Heart left ventricle (tissue), 16 donors: Measurements from ENCODE around the gene MRPS24. TPM values are rescaled to one million over a fixed set of nuclear protein-coding genes. Genes with fewer than 3 reads are reported as not detected.
A peak's percentile ranks its signal among the peaks of the same experiment; 100 is the strongest.
"Not testable (repeated sequence)": the region's sequence is repeated elsewhere in the genome, so short reads cannot be mapped to it uniquely, and the experiment has no call there.

Experiments used
- ATAC-seq, 4 donors: fragments of 200-7000 bp; cut with Tn5 transposase; one replicate each; pipeline ENCODE4 v1.9.1; 2020 to 2022; ENCODE audit warnings: moderate library complexity in 4 of 4, mild to moderate bottlenecking in 3 of 4, moderate number of reproducible peaks in 1 of 4
- DNase-seq, 5 donors: peaks; one replicate each; pipeline ENCODE4 v3.0.0-alpha.2; 2020
- H3K27ac ChIP-seq, 12 donors: fragments of 200-600 bp; sonication (generic) in 4 of 12; one replicate each; pipeline versions ENCODE4 v1.5.0 to v1.8.0; 2016 to 2022; ENCODE audit warnings: mild to moderate bottlenecking in 2 of 12
- H3K27me3 ChIP-seq, 9 donors: fragments of 200-600 bp; sonication (generic) in 2 of 9; one replicate each; pipeline versions ENCODE4 v1.5.1 to v1.8.0; 2016 to 2022; ENCODE audit warnings: mild to moderate bottlenecking in 3 of 9
- H3K36me3 ChIP-seq, 9 donors: fragments of 200-600 bp; sonication (generic) in 2 of 9; one replicate each; pipeline versions ENCODE4 v1.5.0 to v1.8.0; 2018 to 2022; ENCODE audit warnings: mild to moderate bottlenecking in 2 of 9
- H3K4me1 ChIP-seq, 12 donors: fragments of 200-600 bp; sonication (generic) in 4 of 12; one replicate each; pipeline versions ENCODE4 v1.5.0 to v1.8.0; 2016 to 2022; ENCODE audit warnings: mild to moderate bottlenecking in 3 of 12
- H3K4me3 ChIP-seq, 12 donors: fragments of 200-600 bp; sonication (generic) in 4 of 12; one replicate each; pipeline versions ENCODE4 v1.5.0 to v1.8.0; 2017 to 2022; ENCODE audit warnings: mild to moderate bottlenecking in 9 of 12, moderate library complexity in 4 of 12
- H3K9me3 ChIP-seq, 12 donors: fragments of 200-600 bp; sonication (generic) in 4 of 12; one replicate each; pipeline versions ENCODE4 v1.5.0 to v1.8.0; 2016 to 2022; ENCODE audit warnings: mild to moderate bottlenecking in 1 of 12
- POLR2A ChIP-seq, 2 donors: fragments of 450-650 bp; IDR thresholded peaks; one replicate each; pipeline ENCODE4 v1.6.1; 2017; ENCODE audit warnings: antibody characterized with exemption in 2 of 2, mild to moderate bottlenecking in 2 of 2, moderate library complexity in 2 of 2
- WGBS, 4 donors: extraction: QIAGEN DNeasy Blood & Tissue Kit in 2 of 4; methylation state at CpG; one replicate each; pipeline versions ENCODE4 v1.1.5 to v1.1.7; 2013 to 2018; 5-methylcytosine and 5-hydroxymethylcytosine counted together
- intact Hi-C, 10 donors: fragments of 100-400 bp; cut with DNase I; formaldehyde crosslinking; loops; one replicate each; pipeline versions ENCODE4 v1.11.1 to v1.14.2; 2022
- polyA plus RNA-seq, 2 donors: library from polyadenylated mRNA; stranded (reverse); fragments of 200-250 nt; gene quantifications; one replicate each; pipeline ENCODE4 v1.2.3, GENCODE V29; 2013
- total RNA-seq, 9 donors: library from RNA; depleted of rRNA in 2 of 9; stranded (reverse); fragments of >200 nt in 2 of 9; fragmentation: NEBNext Ultra II Directional in 3 of 9; extraction: Animal tissue kit (Norgen Biotek cat#: 25700) in 3 of 9; gene quantifications; one replicate each; pipeline versions ENCODE4 v1.1.0 to v1.2.4, GENCODE V29; 2016 to 2023
- TF ChIP-seq, protein P1 (sequence below), 12 donors: fragments of 200-600 bp; sonication (generic) in 4 of 12; IDR thresholded peaks; one replicate each; pipeline versions ENCODE4 v1.5.0 to v1.8.0; 2018 to 2022; ENCODE audit warnings: antibody characterized with exemption in 12 of 12, mild to moderate bottlenecking in 5 of 12
- donor health status: ischemic (EF 13 %, LVEDD 7.1; RV severe dilation, severe dysfunction).
- donor health status: healthy with polysubstance abuse.
- donor health status: DM: no; HTN: yes; CAD: no.
- donor health status: DM: no; HTN: no; CAD: no.
- donor health status: ischemic (EF 25% LVEDD 6.9; RV normal size, moderate dysfunction).
- donor health status: ischemic (EF 25% LVEDD 5.7; RV mildly dilated, moderate dysfunction).
- donor health status: healthy.
- donor health status: DM: yes; HTN: yes; CAD: no.
- donor health status: ischemic (EF 35%, LVEDD 5.7; RV mildly dilated, moderate dysfunction).
- donor health status: nonischemic (EF 11% LVEDD 7.7; RV severe dilation, severe dysfunction).
- donor health status: DM: yes; HTN: yes; CAD: no.
- donor health status: PGD.
- donor health status: ischemic (EF 29% LVEDD 5.4; RV normal size, mild dysfunction).
- donor health status: nonischemic (EF 23%, LVEDD 6.1; RV moderate dilation, normal function).

Gene MRPS24
- total and polyA plus RNA-seq, 11 donors = 118 to 284 (median 159) TPM

GRCh38 chr7:43904533-43905208, 35.4 kb upstream of the MRPS24 start:
- no peaks in the 10 kb centered on the region for H3K27me3 ChIP-seq
- intact Hi-C loops = loop anchor here in 1 of 10 donors (5.0 kb wide), 1 partner anchor 32 kb away; no protein-coding TSS in a partner anchor
- H3K36me3 ChIP-seq = peaks cover 0 to 3% (median 0%) of the 10 kb centered on the region in 9 donors
- no peaks in the 10 kb centered on the region for H3K9me3 ChIP-seq
- peak overlapping the region in 9 of 12 donors; percentile 80 to 95 (median 90) for H3K27ac ChIP-seq
- peaks cover 0 to 49% (median 31%) of the 10 kb centered on the region in 12 donors for H3K4me1 ChIP-seq
- WGBS, 4 donors = 93 to 95% (median 94%) methylated on average over 5 of the region's 5 CpGs
- H3K4me3 ChIP-seq = peak overlapping the region in 10 of 12 donors; percentile 67 to 95 (median 78)
- TF ChIP-seq POLR2A (IDR thresholded peaks at IDR 0.05) = no peak
- TF ChIP-seq, protein P1, sequence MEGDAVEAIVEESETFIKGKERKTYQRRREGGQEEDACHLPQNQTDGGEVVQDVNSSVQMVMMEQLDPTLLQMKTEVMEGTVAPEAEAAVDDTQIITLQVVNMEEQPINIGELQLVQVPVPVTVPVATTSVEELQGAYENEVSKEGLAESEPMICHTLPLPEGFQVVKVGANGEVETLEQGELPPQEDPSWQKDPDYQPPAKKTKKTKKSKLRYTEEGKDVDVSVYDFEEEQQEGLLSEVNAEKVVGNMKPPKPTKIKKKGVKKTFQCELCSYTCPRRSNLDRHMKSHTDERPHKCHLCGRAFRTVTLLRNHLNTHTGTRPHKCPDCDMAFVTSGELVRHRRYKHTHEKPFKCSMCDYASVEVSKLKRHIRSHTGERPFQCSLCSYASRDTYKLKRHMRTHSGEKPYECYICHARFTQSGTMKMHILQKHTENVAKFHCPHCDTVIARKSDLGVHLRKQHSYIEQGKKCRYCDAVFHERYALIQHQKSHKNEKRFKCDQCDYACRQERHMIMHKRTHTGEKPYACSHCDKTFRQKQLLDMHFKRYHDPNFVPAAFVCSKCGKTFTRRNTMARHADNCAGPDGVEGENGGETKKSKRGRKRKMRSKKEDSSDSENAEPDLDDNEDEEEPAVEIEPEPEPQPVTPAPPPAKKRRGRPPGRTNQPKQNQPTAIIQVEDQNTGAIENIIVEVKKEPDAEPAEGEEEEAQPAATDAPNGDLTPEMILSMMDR (IDR thresholded peaks at IDR 0.05) = no peak
- DNase-seq = no peak
- ATAC-seq = no peak

DNA sequence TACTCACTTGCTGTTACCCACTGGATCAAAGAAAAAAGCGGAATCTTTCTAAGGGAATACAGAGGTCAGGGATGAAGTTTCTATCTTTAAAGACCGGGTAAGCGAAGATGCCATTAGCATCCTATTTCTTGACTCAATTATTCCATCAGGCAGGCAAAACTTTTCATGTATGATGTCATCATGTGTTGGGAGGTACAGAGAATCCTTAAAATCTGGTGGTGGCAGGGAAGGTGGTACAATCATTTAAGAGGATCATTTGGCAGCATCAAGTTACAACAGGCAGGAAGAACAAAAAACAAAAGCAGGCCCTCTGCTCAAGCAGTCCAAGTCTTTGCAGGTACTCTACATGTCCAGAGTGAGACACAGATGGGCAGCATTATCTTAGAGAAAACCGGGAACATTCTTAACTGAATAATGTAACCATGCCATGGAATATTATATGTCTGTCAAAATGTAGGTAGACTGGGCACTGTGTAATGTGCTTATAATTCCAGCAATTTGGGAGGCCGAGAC, 33.3 kb upstream of the MRPS24 start:
- ATAC-seq (no peak), DNase-seq (no peak)
- peaks cover 0 to 56% (median 31%) of the 10 kb centered on the region in 12 donors for H3K4me1 ChIP-seq
- intact Hi-C loops = no loop called here
- 91 to 98% (median 93%) methylated on average over 5 of the region's 5 CpGs for WGBS, 4 donors
- H3K9me3 ChIP-seq = no peaks in the 10 kb centered on the region
- H3K27ac ChIP-seq = no peak overlapping the region
- no peak for TF ChIP-seq POLR2A (IDR thresholded peaks at IDR 0.05)
- TF ChIP-seq, protein P1 (IDR thresholded peaks at IDR 0.05) = no peak
- no peak overlapping the region for H3K4me3 ChIP-seq
- H3K27me3 ChIP-seq = no peaks in the 10 kb centered on the region
- H3K36me3 ChIP-seq = peaks cover 0 to 4% (median 0%) of the 10 kb centered on the region in 9 donors

DNA sequence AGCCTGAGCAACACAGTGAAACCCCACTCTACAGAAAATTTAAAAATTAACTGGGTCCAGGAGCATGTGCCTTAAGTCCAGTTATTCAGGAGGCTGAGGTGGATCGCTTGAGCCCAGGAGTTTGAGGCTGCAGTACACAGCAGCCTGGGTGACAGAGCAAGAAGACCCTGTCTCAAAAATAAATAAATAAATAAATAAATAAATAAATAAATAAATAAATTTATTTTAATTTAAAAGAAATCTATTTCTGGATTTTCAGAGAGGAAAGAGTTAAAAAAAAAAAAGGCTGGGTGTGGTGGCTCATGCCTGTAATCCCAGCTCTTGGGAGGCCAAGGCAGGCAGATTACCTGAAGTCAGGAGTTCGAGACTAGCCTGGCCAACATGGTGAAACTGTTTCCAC, 29.3 kb upstream of the MRPS24 start:
- ATAC-seq, intact Hi-C loops, H3K27me3 ChIP-seq, H3K27ac ChIP-seq, DNase-seq, H3K36me3 ChIP-seq, H3K9me3 ChIP-seq, H3K4me3 ChIP-seq: not testable (repeated sequence)
- 93 to 99% (median 97%) methylated on average over 2 of the region's 2 CpGs for WGBS, 4 donors
- H3K4me1 ChIP-seq = peaks cover 0 to 35% (median 11%) of the 10 kb centered on the region in 12 donors

DNA sequence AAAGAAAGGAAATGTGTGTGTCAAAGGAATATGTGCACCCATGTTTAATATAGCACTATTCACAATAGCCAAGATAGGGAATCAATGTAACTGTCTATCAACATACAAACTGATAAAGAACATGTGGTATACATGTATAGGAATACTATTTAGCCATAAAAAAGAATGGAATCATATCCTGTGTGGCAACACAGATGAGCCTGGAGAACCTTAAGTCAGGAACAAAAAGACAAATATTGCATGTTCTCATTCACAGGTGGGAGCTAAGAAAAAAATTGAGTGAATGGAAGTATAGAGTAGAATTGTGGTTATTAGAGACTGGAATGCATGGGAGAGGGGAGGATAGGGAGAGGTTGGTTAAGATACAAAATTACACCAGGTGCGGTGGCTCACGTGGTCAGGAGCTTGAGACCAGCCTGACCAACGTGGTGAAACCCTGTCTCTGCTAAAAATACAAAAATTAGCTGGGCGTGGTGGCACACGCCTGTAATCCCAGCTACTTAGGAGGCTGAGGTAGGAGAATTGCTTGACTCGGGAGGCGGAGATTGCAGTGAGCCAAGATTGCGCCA, 26.6 kb upstream of the MRPS24 start:
- TF ChIP-seq, protein P1 (IDR thresholded peaks at IDR 0.05) = no peak
- TF ChIP-seq POLR2A (IDR thresholded peaks at IDR 0.05) = no peak
- H3K9me3 ChIP-seq = no peaks in the 10 kb centered on the region
- H3K4me1 ChIP-seq = peaks cover 0 to 34% (median 10%) of the 10 kb centered on the region in 12 donors
- ATAC-seq (no peak), DNase-seq (no peak)
- WGBS, 4 donors = 92 to 96% (median 94%) methylated on average over 8 of the region's 8 CpGs
- H3K27me3 ChIP-seq = no peaks in the 10 kb centered on the region
- intact Hi-C loops = no loop called here
- H3K36me3 ChIP-seq = peaks cover 0 to 10% (median 0%) of the 10 kb centered on the region in 9 donors
- H3K4me3 ChIP-seq = no peak overlapping the region
- no peak overlapping the region for H3K27ac ChIP-seq
